GM23248 (cell line): Measurements from ENCODE around the gene NOXO1.

ENCODE experiments used
- EZH2 ChIP-seq: fragments of 200-600 bp; sonication (generic); IDR thresholded peaks from 2 replicates; pipeline ENCODE4 v1.6.1; 2018; ENCODE audit warnings: antibody characterized with exemption, mild to moderate bottlenecking; ENCODE audit not compliant: insufficient read depth, poor library complexity, severe bottlenecking
- EZH2phosphoT487 ChIP-seq: fragments of 200-600 bp; sonication (generic); IDR thresholded peaks from 2 replicates; pipeline ENCODE4 v1.6.1; 2018; ENCODE audit warnings: antibody characterized with exemption, moderate library complexity, mild to moderate bottlenecking, low read depth; ENCODE audit not compliant: insufficient read depth

DNA sequence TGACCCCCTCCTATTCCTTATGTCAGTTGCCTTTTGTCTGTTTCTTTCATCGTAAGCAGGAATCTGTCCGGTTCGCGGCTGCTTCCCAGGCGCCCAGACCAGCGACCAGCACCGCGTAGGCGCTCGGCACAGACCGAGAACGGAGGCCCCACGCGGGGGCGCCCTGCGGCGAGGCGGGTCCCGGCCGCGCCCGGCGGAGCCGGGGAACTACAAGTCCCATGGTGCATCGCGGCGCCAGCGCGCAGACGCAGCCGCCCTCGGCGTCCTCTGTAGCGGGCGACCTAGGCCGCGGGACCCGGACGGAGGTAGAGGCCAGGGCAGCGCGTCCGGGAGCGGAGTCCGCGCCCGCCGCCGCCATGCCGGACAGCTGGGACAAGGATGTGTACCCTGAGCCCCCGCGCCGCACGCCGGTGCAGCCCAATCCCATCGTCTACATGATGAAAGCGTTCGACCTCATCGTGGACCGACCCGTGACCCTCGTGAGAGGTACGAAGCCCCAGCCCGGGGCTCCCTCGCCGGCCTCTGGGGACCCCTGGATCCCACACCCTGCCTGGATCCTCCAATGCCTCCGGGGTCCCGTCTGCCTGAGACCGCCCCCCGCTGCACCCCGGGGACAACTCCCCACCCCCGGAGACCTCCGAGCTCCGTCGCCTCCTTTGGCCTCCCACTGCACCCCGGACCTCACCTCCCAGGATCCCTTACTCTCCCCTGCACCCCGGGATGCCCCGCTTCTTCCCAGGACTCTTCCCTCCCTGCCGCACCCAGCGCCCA is 21.8 kb downstream of the NOXO1 start, which contains the start of gene NDUFB10:
- TF ChIP-seq EZH2 = no peak
- TF ChIP-seq EZH2phosphoT487 = no peak
